Embryonic facial prominence (tissue), 1 donor: ENCODE results near the gene CHMP1B.

ENCODE experiments used
- DNase-seq: peaks from one replicate; pipeline ENCODE4 v3.0.0-alpha.2; 2016; ENCODE audit errors: extremely low spot score

CHMP1B gene

DNA sequence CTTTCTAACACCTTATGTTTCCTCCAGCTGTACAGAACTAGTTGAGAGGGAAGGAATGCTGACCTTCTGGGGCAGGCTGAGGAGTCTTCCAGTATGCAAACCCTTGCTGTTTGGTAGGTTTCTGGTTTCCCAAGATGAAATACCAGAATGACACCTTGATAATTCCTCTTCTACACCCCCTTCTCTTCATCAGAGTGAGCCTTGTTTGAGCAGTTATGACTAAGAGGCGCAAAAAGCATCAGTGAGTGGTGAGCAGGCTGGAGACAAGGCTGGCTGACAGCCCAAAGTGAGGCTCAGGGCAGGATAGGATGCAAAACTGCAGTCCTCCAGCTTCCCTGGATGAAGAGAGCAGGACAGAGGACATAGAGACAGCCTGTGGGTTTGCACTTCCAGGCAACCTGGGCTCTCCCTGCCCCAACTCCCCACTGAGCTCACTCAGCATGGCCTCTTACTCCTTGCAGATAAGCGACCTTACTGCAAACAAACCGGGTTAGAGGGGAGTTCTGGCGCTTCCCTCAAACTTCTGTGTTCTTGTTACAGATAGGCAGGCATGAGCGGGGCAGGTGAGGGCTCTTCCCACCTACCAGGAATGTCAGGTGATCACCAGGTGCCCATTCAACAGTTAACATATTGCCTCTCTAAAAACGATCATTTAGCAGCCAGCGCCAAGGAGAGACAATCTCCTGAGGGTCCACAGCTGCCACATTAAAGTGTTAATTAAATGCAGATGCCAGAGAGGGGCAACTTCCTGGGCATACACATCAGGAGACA lies 51.5 kb downstream of the CHMP1B start:
- no peak for DNase-seq
